GM21737 (cell line): ENCODE data around the gene VMP1.
"Not testable (repeated sequence)": the region's sequence is repeated elsewhere in the genome, so short reads cannot be mapped to it uniquely, and the experiment has no call there.

ENCODE experiments used
- ATAC-seq: cut with Tn5 transposase; IDR thresholded peaks from one replicate; pipeline ENCODE4 v1.9.1; 2021; ENCODE audit warnings: mild to moderate bottlenecking, moderate library complexity; ENCODE audit not compliant: unreplicated experiment

Gene VMP1

DNA sequence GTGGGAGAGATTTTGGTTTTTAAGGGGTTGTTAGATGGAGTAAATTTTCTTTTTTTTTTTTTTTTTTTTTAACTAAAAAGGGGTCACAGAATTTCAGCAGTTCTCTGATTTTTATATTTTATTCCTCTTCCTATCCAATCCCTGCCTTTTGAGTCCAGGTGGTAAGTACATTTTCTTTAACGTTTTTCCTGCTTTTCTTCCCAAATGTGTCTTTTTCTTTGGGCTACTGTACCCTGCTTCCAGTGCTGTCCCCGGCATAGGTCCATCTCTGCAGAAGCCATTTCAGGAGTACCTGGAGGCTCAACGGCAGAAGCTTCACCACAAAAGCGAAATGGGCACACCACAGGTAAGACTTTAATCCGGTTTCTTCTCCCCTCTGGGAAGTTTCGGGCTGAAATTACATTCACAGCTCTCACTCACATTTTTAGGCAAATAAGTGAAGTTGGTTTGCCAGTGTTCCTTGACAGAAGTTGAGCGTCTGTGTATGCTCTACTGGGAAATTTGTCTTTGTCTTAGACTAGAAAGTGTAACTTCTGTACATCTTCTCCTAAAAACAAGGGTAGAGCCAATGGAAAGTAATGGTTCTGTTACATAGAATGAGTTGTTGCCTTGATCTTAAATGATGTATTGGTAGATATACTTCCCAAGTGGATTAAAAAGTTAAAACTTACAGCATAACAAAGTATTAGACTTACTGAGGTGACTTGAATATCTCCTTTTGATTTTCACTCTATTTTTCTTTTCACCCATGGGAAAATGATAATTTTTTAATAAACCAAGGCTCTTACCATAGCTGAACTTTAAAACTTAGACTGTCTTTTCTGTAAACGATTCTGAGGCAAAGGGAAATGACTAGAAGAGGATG lies 130.8 kb downstream of the VMP1 start:
- ATAC-seq: no peak

DNA sequence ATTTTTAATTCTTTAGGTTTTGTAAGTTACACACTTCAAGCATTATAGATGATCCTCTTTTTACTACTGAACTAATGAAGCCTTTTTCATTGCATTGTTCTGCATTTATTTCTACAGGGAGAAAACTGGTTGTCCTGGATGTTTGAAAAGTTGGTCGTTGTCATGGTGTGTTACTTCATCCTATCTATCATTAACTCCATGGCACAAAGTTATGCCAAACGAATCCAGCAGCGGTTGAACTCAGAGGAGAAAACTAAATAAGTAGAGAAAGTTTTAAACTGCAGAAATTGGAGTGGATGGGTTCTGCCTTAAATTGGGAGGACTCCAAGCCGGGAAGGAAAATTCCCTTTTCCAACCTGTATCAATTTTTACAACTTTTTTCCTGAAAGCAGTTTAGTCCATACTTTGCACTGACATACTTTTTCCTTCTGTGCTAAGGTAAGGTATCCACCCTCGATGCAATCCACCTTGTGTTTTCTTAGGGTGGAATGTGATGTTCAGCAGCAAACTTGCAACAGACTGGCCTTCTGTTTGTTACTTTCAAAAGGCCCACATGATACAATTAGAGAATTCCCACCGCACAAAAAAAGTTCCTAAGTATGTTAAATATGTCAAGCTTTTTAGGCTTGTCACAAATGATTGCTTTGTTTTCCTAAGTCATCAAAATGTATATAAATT lies 132.3 kb downstream of the VMP1 start:
- no peak for ATAC-seq

DNA sequence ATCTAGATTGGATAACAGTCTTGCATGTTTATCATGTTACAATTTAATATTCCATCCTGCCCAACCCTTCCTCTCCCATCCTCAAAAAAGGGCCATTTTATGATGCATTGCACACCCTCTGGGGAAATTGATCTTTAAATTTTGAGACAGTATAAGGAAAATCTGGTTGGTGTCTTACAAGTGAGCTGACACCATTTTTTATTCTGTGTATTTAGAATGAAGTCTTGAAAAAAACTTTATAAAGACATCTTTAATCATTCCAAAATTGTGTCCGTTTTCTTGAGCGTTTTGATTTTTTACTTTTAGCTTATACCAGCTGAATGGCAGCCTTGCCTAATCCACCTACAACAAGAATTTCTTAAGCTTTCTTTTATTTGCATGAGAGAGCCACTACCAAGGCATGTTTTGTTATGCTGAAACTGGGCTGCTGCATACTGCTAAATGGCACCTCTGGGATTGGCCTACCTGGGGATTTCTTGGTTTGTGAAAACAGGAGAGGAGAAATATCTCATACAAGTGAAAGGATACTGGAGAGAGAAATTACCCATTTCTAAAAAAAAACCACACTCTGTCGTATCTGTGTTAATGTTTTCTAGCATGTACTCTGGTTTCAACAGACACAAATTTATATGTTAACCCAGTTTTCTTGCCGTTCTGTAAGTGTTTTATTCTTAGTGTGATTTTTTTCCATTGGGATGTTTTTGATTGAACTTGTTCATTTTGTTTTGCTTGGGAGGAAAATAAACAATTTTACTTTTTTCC lies 133.1 kb downstream of the VMP1 start:
- ATAC-seq: no peak

DNA sequence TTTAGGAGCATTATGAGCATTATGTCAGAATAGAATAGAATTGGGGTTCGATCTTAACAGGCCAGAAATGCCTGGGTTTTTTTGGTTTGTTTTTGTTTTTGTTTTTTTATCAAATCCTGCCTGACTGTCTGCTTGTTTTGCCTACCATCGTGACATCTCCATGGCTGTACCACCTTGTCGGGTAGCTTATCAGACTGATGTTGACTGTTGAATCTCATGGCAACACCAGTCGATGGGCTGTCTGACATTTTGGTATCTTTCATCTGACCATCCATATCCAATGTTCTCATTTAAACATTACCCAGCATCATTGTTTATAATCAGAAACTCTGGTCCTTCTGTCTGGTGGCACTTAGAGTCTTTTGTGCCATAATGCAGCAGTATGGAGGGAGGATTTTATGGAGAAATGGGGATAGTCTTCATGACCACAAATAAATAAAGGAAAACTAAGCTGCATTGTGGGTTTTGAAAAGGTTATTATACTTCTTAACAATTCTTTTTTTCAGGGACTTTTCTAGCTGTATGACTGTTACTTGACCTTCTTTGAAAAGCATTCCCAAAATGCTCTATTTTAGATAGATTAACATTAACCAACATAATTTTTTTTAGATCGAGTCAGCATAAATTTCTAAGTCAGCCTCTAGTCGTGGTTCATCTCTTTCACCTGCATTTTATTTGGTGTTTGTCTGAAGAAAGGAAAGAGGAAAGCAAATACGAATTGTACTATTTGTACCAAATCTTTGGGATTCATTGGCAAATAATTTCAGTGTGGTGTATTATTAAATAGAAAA lies 133.8 kb downstream of the VMP1 start:
- not testable (repeated sequence) for ATAC-seq

DNA sequence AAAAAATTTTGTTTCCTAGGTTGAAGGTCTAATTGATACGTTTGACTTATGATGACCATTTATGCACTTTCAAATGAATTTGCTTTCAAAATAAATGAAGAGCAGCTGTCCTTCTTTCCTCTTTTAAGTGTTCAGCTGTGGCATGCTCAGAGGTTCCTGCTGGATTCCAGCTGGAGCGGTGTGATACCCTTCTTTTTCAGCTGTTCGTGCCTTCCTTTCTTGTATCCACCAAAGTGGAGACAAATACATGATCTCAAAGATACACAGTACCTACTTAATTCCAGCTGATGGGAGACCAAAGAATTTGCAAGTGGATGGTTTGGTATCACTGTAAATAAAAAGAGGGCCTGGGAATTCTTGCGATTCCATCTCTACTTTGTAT lies 134.4 kb downstream of the VMP1 start:
- ATAC-seq: not testable (repeated sequence)

DNA sequence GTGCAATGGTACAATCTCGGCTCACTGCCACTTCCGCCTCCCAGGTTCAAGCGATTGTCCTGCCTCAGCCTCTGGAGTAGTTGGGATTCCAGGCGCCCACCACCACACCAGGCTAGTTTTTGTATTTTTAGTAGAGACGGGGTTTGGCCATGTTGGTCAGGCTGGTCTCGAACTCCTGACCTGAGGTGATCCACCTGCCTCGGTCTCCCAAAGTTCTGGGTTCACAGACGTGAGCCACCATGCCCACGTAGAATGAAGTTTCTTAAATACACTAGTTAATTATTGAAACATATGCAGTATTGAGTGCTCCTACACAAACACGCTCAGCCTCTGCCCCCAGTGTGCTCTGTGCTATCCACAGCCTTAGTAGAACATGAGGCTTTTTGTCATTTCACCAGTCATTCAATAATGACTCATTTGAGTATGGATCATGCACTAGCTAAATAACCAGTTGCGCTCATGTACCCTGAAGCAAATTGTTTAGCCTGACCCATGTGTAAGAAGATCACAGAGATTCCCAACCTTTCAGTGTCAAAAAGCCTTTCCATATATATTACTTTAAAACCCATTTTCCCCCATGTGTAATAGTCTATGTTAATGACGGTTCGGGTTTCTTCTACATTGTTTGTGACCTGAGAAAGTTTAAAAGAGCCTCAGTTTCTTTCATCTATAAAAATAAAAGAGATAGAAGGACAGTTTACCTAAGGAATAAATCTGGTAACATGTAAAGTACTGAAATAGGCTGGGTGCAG lies 135.6 kb downstream of the VMP1 start:
- ATAC-seq: peak; percentile 33

DNA sequence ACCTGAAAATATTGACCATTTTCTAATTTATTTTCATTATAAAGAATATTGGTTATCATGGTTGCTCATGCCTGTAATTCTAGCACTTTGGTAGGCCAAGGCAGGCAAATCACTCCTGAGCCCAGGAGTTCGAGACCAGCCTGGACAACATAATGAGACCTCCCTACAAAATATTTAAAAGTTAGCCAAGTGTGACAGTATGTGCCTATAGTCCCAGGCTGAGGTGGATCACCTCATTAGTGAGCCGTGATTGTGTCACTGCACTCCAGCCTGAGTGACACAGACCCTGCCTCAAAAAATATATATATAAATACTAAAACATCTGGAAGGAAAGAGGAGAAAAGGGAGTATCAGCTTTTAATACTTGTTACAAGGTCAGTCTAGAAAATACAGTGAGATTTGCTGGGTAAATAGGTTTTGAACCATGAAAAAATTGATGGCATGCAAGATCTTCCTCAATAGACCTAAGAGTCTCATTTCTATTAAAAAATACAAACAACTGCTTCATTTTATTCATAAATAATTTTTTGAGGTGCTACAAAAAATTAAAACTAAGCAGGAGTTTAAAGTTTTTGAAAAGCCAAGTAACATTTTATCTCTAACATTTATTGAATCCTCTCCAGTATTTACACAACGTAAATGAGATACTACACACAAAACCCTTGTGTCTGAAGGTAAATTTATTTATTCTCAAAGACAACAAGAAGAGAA lies 137.6 kb downstream of the VMP1 start:
- ATAC-seq: no peak

DNA sequence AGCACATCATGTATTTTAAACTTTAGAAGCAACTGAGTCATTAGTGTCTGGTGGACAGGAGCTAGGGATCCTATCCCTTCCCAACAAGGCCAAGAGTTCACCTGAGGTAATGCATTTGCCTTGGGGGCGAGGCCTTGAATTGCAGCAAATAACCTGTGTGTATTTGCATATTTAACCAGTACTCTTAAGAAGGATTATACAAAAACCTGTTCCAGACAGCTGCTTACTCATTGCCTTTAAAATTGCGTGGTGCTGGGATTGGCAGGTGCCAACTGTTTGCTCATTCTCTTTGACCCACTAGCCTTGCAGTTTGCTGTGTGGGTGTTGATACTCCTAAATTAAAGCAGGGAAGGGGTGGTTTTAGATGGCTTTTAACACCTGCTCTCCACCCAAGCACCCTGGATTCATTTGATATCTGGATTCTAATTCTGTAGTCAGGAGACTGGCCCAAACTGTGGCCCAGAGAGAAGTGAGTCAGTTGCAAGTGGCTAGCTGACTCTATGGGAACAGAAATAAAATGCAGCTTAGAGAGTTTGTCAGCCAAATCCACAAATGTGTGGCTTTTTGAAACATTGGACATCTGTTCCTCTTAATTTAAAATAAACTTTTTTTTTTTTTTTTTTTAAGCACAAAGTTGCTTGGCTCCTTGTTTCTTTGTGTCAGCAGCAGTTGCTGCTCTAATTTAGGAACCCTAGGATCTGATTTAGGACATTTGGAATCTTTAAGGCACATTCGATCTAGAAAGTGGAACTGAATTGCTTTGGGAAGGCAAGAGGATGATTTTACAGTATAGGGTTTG lies 138.3 kb downstream of the VMP1 start:
- no peak for ATAC-seq

DNA sequence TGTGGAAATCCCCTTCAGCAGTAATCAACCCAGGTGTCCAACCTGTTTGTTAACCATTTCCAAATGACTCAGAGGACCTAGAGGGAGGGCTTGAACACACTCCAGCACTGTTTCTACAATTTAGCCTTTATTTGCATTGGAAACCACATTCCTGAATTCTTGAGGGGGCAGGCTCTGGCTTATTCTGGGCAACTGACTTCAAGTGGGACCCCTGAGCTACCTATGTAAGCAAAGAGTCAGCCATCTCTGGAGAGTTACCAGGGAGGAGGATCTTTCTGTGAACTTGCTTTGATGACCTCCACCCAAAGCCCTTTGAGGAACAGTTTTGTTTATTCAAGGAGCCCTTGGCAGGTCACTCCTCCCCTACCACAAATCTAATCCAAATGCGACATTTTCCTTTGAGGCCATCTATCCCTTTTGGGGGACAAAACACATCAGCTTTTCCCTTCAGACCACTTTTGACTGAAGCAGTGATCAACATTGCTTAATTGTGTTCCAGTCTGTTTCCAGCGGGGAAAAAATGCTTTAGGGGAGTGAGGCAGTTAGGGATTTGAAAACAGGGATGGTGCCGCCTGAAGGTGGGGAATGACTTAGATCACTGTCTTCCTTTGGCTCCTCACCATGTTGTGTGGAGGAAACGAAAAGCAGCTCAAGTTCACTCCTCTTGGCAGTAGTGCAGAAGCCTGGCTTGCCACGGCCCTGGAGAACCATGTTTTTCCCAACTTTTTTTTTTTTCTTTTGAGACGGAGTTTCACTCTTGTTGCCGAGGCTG lies 139.1 kb downstream of the VMP1 start:
- peak; percentile 50 for ATAC-seq

DNA sequence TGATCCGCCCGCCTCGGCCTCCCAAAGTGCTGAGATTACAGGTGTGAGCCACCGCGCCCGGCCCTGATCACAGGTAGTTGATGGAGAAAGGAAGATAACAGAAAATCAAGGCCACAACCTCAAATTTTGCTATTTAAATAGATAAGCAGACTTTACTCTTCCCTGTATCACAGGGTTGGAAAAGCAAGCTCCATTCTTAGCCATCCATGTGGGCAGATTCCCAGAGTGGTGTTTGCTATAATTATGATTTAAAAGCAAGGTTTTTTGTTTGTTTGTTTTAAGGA lies 140.9 kb downstream of the VMP1 start:
- no peak for ATAC-seq

DNA sequence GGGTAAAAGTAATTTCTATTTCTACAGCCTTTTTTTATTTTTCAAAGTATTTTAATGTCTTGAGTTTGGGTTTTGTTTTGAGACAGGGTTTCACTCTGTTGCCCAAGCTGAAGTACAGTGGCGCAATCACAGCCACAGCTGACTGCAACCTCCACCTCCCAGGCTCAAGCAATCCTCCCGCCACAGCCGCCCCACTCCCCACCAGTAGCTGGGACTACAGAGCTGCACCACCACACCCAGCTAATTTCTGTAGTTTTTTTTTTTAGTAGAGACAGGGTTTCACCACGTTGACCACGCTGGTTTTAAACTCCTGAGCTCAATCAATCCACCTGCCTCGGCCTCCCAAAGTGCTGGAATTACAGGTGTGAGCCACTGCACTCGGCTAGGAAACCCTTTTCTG lies 141.3 kb downstream of the VMP1 start:
- ATAC-seq: no peak

DNA sequence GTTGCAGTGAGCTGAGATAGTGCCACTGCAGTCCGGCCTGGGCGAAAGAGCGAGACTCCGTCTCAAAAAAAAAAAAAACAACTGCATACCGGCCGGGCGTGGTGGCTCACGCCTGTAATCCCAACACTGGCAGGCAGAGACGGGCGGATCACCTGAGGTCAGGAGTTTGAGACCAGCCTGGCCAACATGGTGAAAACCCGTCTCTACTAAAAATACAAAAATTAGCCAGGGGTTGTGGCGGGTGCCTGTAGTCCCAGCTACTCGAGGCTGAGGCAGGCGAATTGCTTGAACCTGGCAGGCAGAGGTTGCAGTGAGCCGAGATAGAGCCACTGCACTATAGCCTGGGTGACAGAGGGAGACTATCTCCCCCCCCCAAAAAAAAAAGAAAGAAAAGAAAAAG lies 142.9 kb downstream of the VMP1 start:
- not testable (repeated sequence) for ATAC-seq

DNA sequence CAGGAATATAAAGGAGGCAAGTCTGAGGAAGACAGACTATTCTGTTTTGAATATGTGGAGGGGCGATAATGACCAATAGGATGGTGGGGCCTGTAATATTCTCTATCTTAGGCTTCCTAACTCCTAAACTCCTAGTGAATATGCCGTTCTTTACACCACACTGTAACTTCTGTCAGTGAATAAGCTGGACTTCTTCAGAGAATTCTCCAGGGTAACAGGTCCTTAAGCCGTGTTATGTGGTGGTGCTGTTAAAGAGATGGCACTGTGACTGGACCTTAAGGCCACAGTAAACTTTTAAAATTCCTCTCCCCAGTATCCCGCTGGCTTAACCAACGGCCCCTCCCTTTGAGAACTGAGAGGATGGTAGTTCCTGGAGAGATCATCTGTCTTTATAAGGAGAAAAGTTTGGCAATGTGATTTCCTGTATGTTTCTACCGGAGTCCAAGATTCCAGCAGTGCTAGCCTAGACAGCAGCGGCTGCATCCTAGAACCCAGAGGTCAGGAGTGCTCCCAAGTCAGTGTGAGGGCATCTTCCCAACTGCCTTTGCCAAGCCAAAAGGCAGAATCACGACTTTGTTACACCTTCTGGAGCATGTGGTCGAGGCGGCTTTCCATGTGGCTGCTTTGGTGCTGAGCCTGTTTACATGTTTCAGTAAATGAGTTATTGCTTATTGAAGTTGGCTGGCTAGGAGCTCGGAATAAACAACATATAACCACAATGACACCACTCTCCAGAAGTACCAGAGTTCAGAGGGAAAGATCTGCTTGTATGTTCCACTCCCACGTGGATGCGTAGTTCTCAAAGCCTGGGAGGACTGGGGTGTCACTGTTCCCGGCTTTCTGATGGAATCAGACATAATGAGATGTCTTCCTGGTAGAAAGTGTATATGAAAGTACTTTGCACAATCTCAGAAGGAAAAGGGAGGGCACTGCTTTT lies 144.3 kb downstream of the VMP1 start:
- ATAC-seq: no peak

DNA sequence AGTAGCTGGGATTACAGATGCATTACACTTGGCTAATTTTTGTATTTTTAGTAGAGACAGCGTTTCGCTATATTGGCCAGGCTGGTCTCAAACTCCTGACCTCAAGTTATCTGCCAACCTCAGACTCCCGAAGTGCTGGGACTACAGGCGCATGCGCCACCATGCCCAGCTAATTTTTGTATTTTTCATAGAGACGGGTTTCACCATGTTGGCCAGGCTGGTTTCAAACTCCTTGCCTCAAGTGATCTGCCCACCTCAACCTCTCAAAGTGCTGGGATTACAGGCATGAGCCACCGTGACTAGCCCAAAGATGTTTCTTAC lies 145.4 kb downstream of the VMP1 start:
- not testable (repeated sequence) for ATAC-seq

DNA sequence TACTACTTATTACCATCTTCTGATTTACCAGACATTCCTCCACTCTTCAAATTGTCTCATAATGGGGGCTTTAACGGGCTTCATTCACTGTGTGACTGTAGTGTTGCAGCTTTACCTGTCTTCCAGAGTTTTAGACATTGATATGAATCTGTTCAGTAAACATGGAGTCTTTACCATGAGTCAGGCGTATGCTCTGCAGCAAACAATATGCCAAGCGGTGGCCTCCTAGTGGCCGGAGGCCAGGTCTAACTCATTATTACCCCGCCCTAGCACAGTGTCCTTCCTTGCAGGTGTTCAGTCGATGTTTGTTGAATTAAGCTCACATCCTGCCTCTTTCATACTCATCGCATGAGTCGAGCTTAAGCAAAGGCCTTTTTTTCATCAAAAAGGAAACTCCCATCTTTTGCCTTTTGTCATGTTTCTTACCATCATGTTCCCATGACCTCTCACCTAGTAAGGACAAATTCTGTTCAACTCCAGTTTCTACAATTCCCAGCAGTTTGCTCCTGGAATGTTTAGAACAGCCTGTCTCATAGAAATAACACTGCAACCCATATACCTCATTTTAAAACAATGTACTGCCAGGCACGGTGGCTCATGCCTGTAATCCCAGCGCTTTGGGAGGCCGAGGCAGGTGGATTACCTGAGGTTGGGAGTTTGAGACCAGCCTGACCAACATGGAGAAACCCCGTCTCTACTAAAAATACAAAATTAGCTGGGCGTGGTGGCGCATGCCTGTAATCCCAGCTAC lies 145.9 kb downstream of the VMP1 start:
- ATAC-seq: no peak

DNA sequence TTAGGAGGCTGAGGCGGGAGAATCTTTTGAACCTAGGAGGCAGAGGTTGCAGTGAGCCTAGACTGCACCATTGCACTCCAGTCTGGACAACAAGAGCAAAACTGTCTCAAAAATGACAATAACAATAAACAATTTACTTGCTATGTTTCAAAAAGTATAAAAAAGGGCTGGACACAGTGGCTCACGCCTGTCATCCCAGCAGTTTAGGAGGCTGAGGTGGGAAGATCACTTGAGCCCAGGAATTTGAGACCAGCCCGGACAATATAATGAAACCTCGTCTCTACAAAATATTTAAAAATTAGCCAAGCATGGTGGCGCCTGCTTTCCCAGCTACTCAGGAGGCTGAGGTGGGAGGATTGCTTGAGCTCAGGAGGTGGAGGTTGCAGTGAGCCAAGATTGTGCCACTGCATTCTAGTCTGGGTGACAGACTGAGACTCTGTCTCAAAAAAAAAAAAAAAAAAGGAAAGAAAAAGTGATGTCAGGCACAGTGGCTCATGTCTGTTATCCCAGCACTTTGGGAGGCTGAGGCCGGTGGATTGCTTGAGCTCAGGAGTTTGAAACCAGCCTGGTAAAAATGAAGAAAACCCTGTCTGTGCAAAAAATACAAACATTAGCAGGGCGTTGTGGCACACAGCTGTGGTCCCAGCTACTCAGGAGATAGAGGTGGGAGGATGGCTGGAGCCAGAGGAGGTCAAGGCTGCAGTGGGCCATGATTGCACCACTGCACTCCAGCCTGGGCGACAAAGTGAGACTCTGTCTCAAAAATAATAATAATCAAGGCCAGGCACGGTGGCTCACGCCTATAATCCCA lies 146.7 kb downstream of the VMP1 start:
- ATAC-seq: not testable (repeated sequence)
